ENCODE data around the gene RINL. TPM values are rescaled to one million over a fixed set of nuclear protein-coding genes. Genes with fewer than 3 reads are reported as not detected.

Gene RINL
- total and polyA plus RNA-seq, 2 of the 8 experiments (the other 6 are each of a cell fraction or from before 2014, with no cell fraction given), result 11.1 to 11.9 TPM

DNA sequence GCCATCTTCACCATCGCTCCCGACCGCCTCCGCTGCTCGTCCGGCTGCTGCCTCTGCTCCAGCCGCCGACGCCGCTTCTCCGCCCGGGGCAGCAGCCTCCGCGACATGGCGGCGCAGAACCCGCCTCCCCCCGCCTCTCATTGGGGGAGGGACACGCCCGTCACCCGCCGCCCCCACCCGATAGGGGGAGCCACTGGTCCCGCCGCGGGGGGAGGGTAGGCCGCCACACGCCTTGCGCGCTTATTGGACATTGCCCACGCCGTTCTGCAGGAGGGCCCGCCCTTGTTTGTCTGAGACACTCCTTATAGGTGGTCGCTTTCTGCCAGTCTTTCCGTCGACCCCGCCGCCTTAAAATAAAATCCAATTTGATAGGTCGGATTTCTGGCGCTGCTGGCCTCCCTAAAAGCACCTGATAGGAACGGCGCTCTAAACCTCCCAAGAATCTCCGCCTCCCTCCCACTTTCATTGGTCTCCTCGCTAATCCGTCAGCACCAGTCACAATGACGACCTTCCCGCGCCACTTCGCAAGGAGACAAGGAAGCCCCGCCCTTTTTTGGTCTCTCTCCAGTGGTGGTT is 28.1 kb downstream of the RINL start, which contains the start of gene HNRNPL (continued):
- TF ChIP-seq, protein P1, sequence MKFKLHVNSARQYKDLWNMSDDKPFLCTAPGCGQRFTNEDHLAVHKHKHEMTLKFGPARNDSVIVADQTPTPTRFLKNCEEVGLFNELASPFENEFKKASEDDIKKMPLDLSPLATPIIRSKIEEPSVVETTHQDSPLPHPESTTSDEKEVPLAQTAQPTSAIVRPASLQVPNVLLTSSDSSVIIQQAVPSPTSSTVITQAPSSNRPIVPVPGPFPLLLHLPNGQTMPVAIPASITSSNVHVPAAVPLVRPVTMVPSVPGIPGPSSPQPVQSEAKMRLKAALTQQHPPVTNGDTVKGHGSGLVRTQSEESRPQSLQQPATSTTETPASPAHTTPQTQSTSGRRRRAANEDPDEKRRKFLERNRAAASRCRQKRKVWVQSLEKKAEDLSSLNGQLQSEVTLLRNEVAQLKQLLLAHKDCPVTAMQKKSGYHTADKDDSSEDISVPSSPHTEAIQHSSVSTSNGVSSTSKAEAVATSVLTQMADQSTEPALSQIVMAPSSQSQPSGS (IDR thresholded peaks at IDR 0.05; ENCODE audit: low read length), result no peak
- TF ChIP-seq ZNF274 (IDR thresholded peaks at IDR 0.05; ENCODE audit: borderline replicate concordance, extremely low read depth, low read length), result no peak

Data from H1 (cell line).